ENCODE results near the gene DRP2. TPM values are rescaled to one million over a fixed set of nuclear protein-coding genes. Genes with fewer than 3 reads are reported as not detected.

The DRP2 gene
- total and polyA plus RNA-seq, 2 of the 4 experiments (the other 2 are of a cell fraction) = 7.0 to 7.9 TPM

DNA sequence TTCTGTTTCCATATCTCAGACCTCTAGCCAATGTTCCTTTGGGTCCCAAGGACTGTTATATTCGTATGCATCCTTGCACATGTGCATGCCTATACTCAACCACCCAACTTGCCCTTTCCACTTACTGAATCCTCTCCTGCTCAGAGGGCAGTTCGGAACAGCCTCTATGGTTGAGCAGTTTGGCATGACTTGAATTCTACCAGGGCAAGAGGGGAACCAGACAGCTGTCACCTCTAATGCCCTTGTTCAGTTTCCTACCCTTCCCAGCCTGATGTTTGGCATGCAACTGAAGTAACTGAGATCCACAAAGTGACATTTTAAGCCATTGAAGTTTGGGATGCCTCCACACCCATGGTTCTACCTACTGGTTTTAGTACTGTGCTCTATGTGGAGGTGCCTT lies 17.5 kb downstream of the DRP2 start:
- TF ChIP-seq POLR2A (IDR thresholded peaks at IDR 0.05; ENCODE audit: low read depth, low read length) (no peak), RFX5 (IDR thresholded peaks at IDR 0.05; ENCODE audit: low read depth, low read length) (no peak), MAFK (IDR thresholded peaks at IDR 0.05; ENCODE audit: low read depth, low read length) (no peak), RCOR1 (IDR thresholded peaks at IDR 0.05; ENCODE audit: insufficient replicate concordance, low read length) (no peak), SMC3 (IDR thresholded peaks at IDR 0.05; ENCODE audit: low read depth, low read length) (no peak)
- Histone ChIP-seq H2AK5ac (ENCODE audit: low read depth, low read length) (no peak overlapping the region), H4K8ac (ENCODE audit: low read depth in 2 of 2, low read length in 2 of 2) (no peak overlapping the region), H3K23ac (ENCODE audit: low read depth, low read length) (no peak overlapping the region), H3K4ac (ENCODE audit: low read depth, low read length) (no peak overlapping the region), H3K9me3 (ENCODE audit: control insufficient read depth, insufficient read depth, low read length) (no peaks in the 10 kb centered on the region), H2BK5ac (ENCODE audit: low read depth, low read length, poor library complexity, severe bottlenecking) (no peak overlapping the region), H3K36me3 (ENCODE audit: control insufficient read depth, insufficient read depth, low read length) (no peaks in the 10 kb centered on the region; the same call in none of the 2 replicates), H3K79me1 (ENCODE audit: low read depth in 1 of 2, low read length in 2 of 2) (peaks cover 0 to 2% of the 10 kb centered on the region in 2 experiments; a peak in 1 of 4 replicates), H3K18ac (ENCODE audit: low read depth, low read length) (no peak overlapping the region), H3K9me1 (ENCODE audit: insufficient read depth, low read length) (no peaks in the 10 kb centered on the region; the same call in none of the 2 replicates), H4K5ac (ENCODE audit: low read depth, low read length) (no peak overlapping the region), H3K4me1 (ENCODE audit: control insufficient read depth, insufficient read depth, low read length) (peaks cover 7% of the 10 kb centered on the region), H2BK120ac (ENCODE audit: low read depth, low read length) (no peak overlapping the region), H4K20me1 (ENCODE audit: insufficient read depth, low read length) (no peaks in the 10 kb centered on the region), H3K9ac (ENCODE audit: low read depth, low read length) (no peak overlapping the region), H3K56ac (ENCODE audit: extremely low read depth, insufficient read depth, low read length) (no peak overlapping the region), H2BK15ac (ENCODE audit: low read depth, low read length) (no peak overlapping the region), H2BK20ac (ENCODE audit: low read depth, low read length) (no peak overlapping the region), H3K4me2 (ENCODE audit: low read depth, low read length) (no peak overlapping the region), H3K4me3 (ENCODE audit: insufficient read depth, low read depth, low read length) (no peak overlapping the region), H3K27ac (ENCODE audit: insufficient read depth, low read length) (no peak overlapping the region), H2AK9ac (replicated peaks; ENCODE audit: low read depth, low read length, poor library complexity) (no peak overlapping the region), H3K27me3 (ENCODE audit: control insufficient read depth, insufficient read depth, low read length) (peaks cover 8% of the 10 kb centered on the region; the same call in 1 of the 2 replicates), H4K91ac (ENCODE audit: insufficient read depth, low read depth, low read length) (no peak overlapping the region), H3K14ac (replicated peaks; ENCODE audit: low read depth, low read length) (no peak overlapping the region), H2AFZ (replicated peaks; ENCODE audit: low read length, poor library complexity) (no peak overlapping the region)
- ChIA-PET POLR2A (ENCODE audit: unreplicated experiment) (no interaction called here), CTCF (no interaction called here)
- intact Hi-C loops (cut with micrococcal nuclease) = no loop called here
- dilution Hi-C loops (cut with HindIII; ENCODE audit: low sequenced_read_pairs, unreplicated experiment) = no loop called here
- WGBS, 2 experiments (ENCODE audit: extremely low coverage in 2 of 2, insufficient read length in 1 of 2) = no CpG with 5 or more reads among the region's 2 CpGs
- no TSS peak for BruUV-seq (replicated peaks)
- DNase-seq = no peak
- ATAC-seq (ENCODE audit: low read depth) = no peak
- in situ Hi-C loops (cut with MboI; ENCODE audit: low sequenced_read_pairs) = no loop called here

Measured in IMR-90 (cell line).